ENCODE measurements around the gene SLC12A2. TPM values are rescaled to one million over a fixed set of nuclear protein-coding genes. Genes with fewer than 3 reads are reported as not detected.

SLC12A2 gene
- total and polyA plus RNA-seq, 2 donors from 2014 or later, result 3.8 to 21.0 TPM

- no peak overlapping the region for H3K9ac ChIP-seq (ENCODE audit: low read length in 3 of 3)
- H3K27me3 ChIP-seq (ENCODE audit: control insufficient read depth, insufficient read depth, low read length), result no peaks in the 10 kb centered on the region
- no peak for FAIRE-seq
- no peak for DNase-seq
- no peak overlapping the region for H3K27ac ChIP-seq (ENCODE audit: low read depth in 2 of 2, low read length in 2 of 2)
- no peak for TF ChIP-seq CTCF (IDR thresholded peaks at IDR 0.05; ENCODE audit: borderline replicate concordance, extremely low read depth, insufficient read depth)
- intact Hi-C loops (cut with DNase I), result no loop called here
- no peaks in the 10 kb centered on the region for H3K36me3 ChIP-seq (ENCODE audit: control insufficient read depth in 2 of 3, insufficient read depth in 3 of 3, low read length in 3 of 3)
- no peaks in the 10 kb centered on the region for H3K9me3 ChIP-seq (ENCODE audit: control insufficient read depth in 2 of 3, insufficient read depth in 1 of 3, low read length in 3 of 3)
- H3K4me1 ChIP-seq (ENCODE audit: control insufficient read depth in 2 of 3, insufficient read depth in 2 of 3, low read depth in 1 of 3, low read length in 3 of 3), result no peaks in the 10 kb centered on the region
- H3K4me3 ChIP-seq (ENCODE audit: low read length in 3 of 3), result no peak overlapping the region
These were observed 137.3 kb downstream of the SLC12A2 start for GRCh38 chr5:128220841-128221240.

DNA sequence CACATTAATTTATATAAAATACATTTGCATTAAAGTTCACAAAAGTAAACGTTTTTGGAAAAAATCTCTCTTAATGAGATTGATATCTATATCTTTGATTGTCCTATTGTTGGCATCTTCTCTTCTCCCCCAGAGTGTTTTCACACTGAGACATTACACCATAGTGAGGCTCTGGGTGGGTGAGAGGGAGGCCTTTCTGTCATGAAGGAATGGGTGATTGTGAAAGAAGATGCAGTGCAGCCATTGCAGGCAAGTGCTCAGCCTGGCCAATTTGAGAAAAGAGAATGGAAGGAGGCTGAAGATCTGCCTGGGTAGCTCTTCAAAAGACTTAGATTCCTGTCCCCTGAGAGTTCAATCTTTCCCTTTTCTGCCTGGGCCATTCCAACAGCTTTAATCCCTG, 140.8 kb downstream of the SLC12A2 start:
- Histone ChIP-seq H3K27me3 (ENCODE audit: control insufficient read depth, insufficient read depth, low read length) (no peaks in the 10 kb centered on the region), H3K4me3 (ENCODE audit: low read length in 3 of 3) (no peak overlapping the region), H3K27ac (ENCODE audit: low read depth in 2 of 2, low read length in 2 of 2) (no peak overlapping the region), H3K9me3 (ENCODE audit: control insufficient read depth in 2 of 3, insufficient read depth in 1 of 3, low read length in 3 of 3) (no peaks in the 10 kb centered on the region), H3K36me3 (ENCODE audit: control insufficient read depth in 2 of 3, insufficient read depth in 3 of 3, low read length in 3 of 3) (no peaks in the 10 kb centered on the region), H3K9ac (ENCODE audit: low read length in 3 of 3) (no peak overlapping the region), H3K4me1 (ENCODE audit: control insufficient read depth in 2 of 3, insufficient read depth in 2 of 3, low read depth in 1 of 3, low read length in 3 of 3) (no peaks in the 10 kb centered on the region)
- DNase-seq (no peak), FAIRE-seq (no peak)
- intact Hi-C loops (cut with DNase I), result no loop called here
- TF ChIP-seq CTCF (IDR thresholded peaks at IDR 0.05; ENCODE audit: borderline replicate concordance, extremely low read depth, insufficient read depth), result no peak

DNA sequence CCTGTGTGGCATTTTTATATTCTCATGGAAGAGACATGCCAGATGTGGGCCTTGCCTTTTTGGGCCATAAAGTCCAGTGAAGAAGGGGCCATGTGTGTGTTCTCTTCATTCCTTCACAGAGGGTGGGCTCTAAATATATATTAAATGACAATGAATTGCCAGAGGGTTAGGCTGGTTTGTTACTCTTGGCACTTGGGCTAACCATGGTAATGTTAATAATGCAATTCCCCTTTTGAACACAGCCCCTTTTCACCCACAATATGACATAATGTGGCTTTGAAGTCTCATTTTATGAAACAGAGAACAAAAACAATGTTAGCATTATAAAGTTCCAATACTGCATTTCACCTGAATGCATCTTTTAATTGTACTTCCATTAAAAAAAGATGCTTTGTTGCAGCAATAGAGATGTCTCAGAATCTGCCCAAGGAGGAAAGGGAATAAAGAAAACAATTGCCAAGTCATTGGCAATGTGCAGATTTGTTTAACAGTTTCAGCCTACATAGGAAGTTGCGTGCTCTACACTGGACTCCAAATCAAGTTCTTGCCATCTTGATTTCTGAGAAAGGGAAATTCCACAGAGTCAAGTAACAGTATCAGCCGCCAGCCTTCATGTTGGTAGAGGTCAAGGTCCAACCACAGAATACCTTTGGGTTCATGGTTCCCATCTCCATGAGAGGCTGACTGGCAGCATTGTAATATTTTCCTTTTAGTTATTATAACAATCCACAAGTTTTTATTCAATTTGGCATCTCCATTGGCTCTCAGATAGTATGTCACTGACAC, 141.9 kb downstream of the SLC12A2 start:
- H3K4me3 ChIP-seq (ENCODE audit: low read length in 3 of 3), result no peak overlapping the region
- intact Hi-C loops (cut with DNase I), result no loop called here
- no peaks in the 10 kb centered on the region for H3K27me3 ChIP-seq (ENCODE audit: control insufficient read depth, insufficient read depth, low read length)
- H3K9ac ChIP-seq (ENCODE audit: low read length in 3 of 3), result no peak overlapping the region
- H3K4me1 ChIP-seq (ENCODE audit: control insufficient read depth in 2 of 3, insufficient read depth in 2 of 3, low read depth in 1 of 3, low read length in 3 of 3), result no peaks in the 10 kb centered on the region
- H3K27ac ChIP-seq (ENCODE audit: low read depth in 2 of 2, low read length in 2 of 2), result no peak overlapping the region
- H3K36me3 ChIP-seq (ENCODE audit: control insufficient read depth in 2 of 3, insufficient read depth in 3 of 3, low read length in 3 of 3), result no peaks in the 10 kb centered on the region
- no peaks in the 10 kb centered on the region for H3K9me3 ChIP-seq (ENCODE audit: control insufficient read depth in 2 of 3, insufficient read depth in 1 of 3, low read length in 3 of 3)
- TF ChIP-seq CTCF (IDR thresholded peaks at IDR 0.05; ENCODE audit: borderline replicate concordance, extremely low read depth, insufficient read depth), result no peak
- DNase-seq (no peak), FAIRE-seq (no peak)

Measured in kidney (tissue), 14 donors.